Measurements from ENCODE around the gene MPC1. TPM values are rescaled to one million over a fixed set of nuclear protein-coding genes. Genes with fewer than 3 reads are reported as not detected.

The MPC1 gene
- total and polyA plus RNA-seq, 2 donors (not counting 3 experiments of a cell fraction or from before 2014, with no cell fraction given): 15.5 to 17.5 TPM

DNA sequence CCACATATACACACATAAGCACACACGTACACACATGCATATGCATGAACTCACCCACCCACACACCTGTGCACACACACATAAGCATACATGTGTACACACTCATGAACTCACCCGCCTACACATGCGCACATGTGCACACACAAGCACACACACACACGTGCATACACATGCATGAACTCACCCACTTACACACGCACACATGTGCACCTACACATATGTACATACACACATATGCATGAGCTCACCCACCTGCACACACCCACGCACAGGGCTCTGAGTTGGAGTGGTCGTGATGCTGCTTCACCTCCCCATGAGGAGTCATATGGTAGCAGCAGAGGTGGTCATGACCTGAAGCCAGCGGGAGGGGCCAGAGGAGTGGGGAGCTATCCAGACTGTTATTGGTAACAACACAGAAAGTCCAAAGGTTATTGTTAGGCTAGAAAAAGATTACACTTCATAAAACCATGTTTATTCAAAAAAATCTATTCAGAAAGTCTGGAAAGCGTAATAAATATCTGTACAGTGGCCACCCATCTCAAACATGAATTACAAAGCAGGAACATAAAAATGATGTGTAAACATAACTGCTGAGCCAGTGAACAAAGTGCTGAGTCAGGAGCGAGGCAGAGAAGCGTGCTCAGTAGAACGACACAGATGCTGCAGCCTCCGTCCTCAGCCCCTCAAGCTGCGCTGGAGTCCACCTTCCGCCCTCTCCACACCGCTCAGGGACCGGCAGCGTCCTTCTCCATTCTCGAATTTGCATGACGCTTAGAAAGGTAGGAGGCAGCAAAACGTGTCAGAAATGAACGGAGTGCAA lies 26.4 kb upstream of the MPC1 start:
- H3K4me1 ChIP-seq (ENCODE audit: control insufficient read depth, extremely low read depth, insufficient read depth, low read length): no peaks in the 10 kb centered on the region
- H3K4me2 ChIP-seq (ENCODE audit: insufficient read depth, low read length): no peak overlapping the region
- intact Hi-C loops (cut with micrococcal nuclease) (loop anchor here (10.0 kb wide), 1 partner anchor 546 kb away; the partner anchor contains the start of gene RNASET2), dilution Hi-C loops (cut with MboI; ENCODE audit: extremely low pct_ligation_motif_present, low sequenced_read_pairs) (no loop called here)
- DNase-seq (ENCODE audit: low read depth, low spot score): no peak
- no peak overlapping the region for H2AFZ ChIP-seq (ENCODE audit: low read depth, low read length)
- no peak overlapping the region for H3K4me3 ChIP-seq (replicated peaks in 1 of 3; ENCODE audit: insufficient read depth in 1 of 3, low read depth in 1 of 3, low read length in 3 of 3)
- H3K9me3 ChIP-seq (replicated peaks; ENCODE audit: control insufficient read depth, insufficient read depth, low read length): no peaks in the 10 kb centered on the region
- ChIA-PET CTCF (no interaction called here), POLR2A (no interaction called here)
- no peaks in the 10 kb centered on the region for H3K9me1 ChIP-seq (replicated peaks; ENCODE audit: control insufficient read depth, extremely low read depth, insufficient read depth, low read length)
- no peaks in the 10 kb centered on the region for H4K20me1 ChIP-seq (replicated peaks; ENCODE audit: control insufficient read depth, extremely low read depth, insufficient read depth, low read length)
- TF ChIP-seq FOS (IDR thresholded peaks at IDR 0.05; ENCODE audit: borderline replicate concordance, insufficient read depth, low read length) (no peak), EZH2 (IDR thresholded peaks at IDR 0.05; ENCODE audit: borderline replicate concordance, low read depth, low read length, severe bottlenecking) (no peak), JUN (IDR thresholded peaks at IDR 0.05; ENCODE audit: borderline replicate concordance, insufficient read depth, insufficient read length, low read depth) (no peak), POLR2A (IDR thresholded peaks at IDR 0.05; ENCODE audit: low read depth, low read length) (no peak), GATA2 (IDR thresholded peaks at IDR 0.05; ENCODE audit: insufficient read depth, insufficient read length, low read depth, low read length) (no peak), MAX (IDR thresholded peaks at IDR 0.05; ENCODE audit: insufficient read depth, insufficient read length) (no peak), MYC (IDR thresholded peaks at IDR 0.05; ENCODE audit: low read depth, low read length) (no peak), POLR2AphosphoS5 (IDR thresholded peaks at IDR 0.05; ENCODE audit: insufficient read depth, low read depth, low read length) (no peak)
- TF ChIP-seq, protein P1, sequence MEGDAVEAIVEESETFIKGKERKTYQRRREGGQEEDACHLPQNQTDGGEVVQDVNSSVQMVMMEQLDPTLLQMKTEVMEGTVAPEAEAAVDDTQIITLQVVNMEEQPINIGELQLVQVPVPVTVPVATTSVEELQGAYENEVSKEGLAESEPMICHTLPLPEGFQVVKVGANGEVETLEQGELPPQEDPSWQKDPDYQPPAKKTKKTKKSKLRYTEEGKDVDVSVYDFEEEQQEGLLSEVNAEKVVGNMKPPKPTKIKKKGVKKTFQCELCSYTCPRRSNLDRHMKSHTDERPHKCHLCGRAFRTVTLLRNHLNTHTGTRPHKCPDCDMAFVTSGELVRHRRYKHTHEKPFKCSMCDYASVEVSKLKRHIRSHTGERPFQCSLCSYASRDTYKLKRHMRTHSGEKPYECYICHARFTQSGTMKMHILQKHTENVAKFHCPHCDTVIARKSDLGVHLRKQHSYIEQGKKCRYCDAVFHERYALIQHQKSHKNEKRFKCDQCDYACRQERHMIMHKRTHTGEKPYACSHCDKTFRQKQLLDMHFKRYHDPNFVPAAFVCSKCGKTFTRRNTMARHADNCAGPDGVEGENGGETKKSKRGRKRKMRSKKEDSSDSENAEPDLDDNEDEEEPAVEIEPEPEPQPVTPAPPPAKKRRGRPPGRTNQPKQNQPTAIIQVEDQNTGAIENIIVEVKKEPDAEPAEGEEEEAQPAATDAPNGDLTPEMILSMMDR (IDR thresholded peaks at IDR 0.05; ENCODE audit: extremely low read depth in 1 of 2, insufficient read depth in 1 of 2, low read depth in 1 of 2, low read length in 2 of 2): no peak
- no peaks in the 10 kb centered on the region for H3K79me2 ChIP-seq (ENCODE audit: control insufficient read depth, insufficient read depth, low read length)
- no peak overlapping the region for H3K27ac ChIP-seq (ENCODE audit: insufficient read depth, low read depth, low read length)
- peaks cover 0 to 28% of the 10 kb centered on the region in 2 experiments for H3K36me3 ChIP-seq (ENCODE audit: control insufficient read depth in 2 of 2, extremely low read depth in 1 of 2, insufficient read depth in 2 of 2, low read length in 2 of 2)
- no TSS peak for BruUV-seq (replicated peaks)
- H3K27me3 ChIP-seq (ENCODE audit: control insufficient read depth in 2 of 2, insufficient read depth in 2 of 2, low read length in 2 of 2): no peaks in the 10 kb centered on the region
- FAIRE-seq: no peak
- H3K9ac ChIP-seq (replicated peaks; ENCODE audit: extremely low read depth, insufficient read depth, low read length): no peak overlapping the region
